Activated CD8-positive, alpha-beta memory T cell treated with anti-CD3 and anti-CD28 coated beads for 48 hours (primary cell): ENCODE measurements around the gene GGN.
"Not testable (repeated sequence)": the region's sequence is repeated elsewhere in the genome, so short reads cannot be mapped to it uniquely, and the experiment has no call there.

Experiments used
- DNase-seq, 3 experiments: peaks; one replicate each; pipeline ENCODE4 v3.0.0-alpha.2; 2020; ENCODE audit warnings: low read depth in 2 of 3, low spot score in 2 of 3

GGN gene, protein sequence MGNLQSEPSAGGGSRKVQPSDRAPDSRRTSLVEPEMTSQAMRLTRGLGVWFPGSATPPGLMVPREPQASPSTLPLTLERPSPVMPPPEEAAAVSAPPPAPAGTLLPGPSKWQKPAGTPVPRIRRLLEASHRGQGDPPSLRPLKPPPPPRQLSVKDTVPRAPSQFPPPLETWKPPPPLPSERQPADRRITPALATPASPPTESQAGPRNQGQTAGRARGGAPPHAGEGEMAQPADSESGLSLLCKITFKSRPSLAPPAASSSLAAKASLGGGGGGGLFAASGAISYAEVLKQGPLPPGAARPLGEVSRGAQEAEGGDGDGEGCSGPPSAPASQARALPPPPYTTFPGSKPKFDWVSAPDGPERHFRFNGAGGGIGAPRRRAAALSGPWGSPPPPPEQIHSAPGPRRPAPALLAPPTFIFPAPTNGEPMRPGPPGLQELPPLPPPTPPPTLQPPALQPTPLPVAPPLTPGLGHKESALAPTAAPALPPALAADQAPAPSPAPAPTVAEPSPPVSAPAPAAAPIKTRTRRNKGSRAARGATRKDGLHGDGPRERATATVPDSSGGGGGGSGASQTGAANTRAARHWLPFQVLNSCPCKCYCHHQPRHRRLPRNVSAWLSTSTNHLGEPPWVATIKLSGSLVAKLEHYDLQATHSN

DNA sequence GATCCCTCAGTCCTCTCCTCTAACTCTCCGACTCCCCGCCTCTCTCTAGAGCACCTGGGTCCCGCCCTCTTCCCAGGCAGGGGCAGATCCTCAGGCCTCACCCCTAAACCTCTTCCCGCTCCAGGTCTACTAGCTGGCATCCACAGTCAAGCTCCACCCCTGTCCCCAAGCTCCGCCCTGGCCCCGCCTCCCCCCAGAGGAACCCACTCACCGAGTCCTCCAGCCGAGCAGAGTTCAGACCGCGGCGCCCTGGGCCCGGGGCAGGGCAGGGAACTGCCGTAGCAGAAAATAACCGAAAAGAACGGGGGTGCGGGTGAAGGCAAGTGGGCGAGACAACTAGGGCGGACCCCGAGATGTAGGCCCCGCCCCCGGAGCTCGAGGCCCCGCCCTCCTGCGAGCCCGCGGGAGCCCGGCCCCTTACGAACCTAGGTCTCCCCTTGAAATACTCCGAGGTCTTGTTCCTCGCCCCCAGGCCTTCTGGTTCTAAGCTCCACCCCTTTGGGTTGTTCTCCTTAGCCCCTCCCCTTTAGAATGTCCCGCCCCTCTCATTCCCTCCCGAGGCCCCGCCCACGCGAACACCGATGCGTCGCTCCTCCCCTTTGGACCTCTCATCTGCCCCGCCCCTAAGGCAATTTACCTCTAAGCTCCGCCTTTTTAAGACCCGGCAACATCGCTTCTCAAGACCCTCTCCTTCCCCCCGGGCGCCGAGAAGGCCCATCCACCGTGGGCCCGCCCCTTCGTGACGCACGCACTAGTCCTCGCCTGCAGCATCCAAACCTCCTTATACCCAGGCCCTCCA lies at the start of gene GGN:
Gene GGN (minus strand): TSS at position 485 of the 799 bp plus-strand sequence. CDS start 773 bp downstream, outside the sequence.
- DNase-seq: peak; percentile 42 to 84 (median 58)

DNA sequence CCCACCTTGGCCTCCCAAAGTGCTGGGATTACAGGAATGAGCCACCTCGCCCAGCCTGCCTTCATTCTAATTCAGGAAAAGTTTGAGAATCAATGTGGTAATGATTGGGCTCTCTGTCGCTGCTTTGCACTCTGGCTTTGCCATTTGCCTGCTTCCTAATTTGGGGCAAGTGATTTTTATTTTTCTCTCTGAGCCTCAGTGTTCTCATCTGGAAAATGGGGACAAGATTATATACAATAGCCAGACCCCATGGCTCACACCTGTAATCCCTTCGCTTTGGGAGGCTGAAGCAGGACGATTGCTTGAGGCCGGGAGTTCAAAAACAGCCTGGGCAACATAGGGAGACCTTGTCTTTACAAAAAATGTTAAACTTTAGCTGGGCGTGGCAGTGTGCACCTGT lies 49.5 kb upstream of the GGN start:
- no peak for DNase-seq

DNA sequence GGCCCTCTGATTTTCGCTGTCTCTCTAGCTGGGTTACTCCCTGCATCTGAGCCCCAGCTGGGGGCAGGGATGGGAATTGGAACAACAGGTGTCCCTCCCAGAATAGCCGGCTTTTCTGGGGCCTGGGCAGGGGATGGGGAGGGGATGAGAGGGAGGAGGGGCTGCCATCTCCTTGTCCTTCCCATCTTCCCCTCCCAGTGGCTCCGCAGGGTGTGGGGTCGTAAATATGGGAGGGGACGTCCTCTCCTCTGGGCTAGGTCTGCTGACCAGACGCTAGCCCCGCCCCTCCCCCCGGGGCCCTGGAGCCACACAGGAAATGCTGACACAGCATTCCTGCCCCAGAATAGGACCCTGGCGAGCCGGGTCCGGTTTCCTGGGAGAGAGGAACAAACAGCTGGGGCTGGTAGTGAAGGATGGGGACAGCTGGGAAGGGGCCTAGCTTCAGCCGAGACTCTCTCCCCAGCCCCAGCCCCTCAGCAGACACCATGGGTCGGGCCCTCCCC lies 46.8 kb upstream of the GGN start:
- DNase-seq: no peak

DNA sequence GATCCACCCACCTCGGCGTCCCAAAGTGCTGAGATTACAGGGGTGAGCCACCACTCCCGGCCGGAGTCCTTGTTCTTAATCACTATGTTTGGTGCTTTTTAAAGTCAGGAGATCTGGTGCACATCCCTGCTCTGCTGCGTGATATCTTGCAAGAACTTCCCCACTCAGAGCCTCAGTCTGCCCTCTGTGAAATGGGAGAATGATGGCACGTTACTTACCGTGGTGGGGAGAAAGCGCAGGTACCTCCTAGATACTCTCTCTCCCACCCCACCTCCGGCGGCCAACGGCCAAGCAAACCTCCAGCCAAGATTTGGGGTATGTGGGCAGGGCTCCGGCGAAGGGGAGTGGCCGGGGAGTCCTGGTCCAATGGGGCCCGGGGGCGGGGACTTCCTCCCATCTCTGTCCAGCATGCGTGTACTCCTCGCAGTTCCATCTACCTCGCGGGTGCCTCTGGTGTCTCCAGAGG lies 45.5 kb upstream of the GGN start, which contains the start of gene RYR1:
Gene RYR1 (plus strand): TSS at position 424 of the 466 bp plus-strand sequence. CDS start 139 bp downstream, outside the sequence.
- peak in 1 of 3 experiments; percentile 33 for DNase-seq

DNA sequence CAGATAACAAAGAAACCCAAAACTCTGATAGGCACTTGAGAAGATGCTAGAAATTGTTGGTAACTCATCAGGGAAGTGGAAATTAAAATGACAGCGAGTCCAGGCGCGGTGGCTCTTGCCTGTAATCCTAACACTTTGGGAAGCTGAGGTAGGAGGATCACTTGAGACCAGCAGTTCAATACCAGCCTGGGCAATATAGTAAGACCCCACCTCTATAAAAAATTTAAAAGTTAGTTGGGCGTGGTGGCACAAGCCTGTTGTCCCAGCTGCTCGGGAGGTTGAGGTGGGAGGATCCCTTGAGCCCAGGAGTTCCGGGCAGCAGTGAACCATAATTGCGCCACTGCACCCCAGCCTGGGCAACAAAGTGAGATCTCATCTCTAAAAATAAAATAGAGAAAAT lies 43.1 kb upstream of the GGN start:
- no peak for DNase-seq

DNA sequence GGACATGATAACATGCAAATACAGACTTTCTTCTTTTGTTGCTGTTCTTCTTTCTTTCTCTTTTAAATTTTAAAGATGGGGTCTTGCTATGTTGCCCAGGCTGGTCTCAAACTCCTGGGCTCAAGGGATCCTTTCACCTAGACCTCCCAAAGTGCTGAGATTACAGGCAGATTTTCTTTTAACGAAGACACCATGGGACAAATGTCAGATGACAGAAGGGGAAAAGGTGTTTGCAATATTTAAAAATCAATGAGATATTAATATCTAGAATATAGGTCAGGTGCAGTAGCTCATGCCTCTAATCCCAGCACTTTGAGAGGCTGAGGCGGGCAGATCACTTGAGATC lies 42.0 kb upstream of the GGN start:
- DNase-seq: no peak

DNA sequence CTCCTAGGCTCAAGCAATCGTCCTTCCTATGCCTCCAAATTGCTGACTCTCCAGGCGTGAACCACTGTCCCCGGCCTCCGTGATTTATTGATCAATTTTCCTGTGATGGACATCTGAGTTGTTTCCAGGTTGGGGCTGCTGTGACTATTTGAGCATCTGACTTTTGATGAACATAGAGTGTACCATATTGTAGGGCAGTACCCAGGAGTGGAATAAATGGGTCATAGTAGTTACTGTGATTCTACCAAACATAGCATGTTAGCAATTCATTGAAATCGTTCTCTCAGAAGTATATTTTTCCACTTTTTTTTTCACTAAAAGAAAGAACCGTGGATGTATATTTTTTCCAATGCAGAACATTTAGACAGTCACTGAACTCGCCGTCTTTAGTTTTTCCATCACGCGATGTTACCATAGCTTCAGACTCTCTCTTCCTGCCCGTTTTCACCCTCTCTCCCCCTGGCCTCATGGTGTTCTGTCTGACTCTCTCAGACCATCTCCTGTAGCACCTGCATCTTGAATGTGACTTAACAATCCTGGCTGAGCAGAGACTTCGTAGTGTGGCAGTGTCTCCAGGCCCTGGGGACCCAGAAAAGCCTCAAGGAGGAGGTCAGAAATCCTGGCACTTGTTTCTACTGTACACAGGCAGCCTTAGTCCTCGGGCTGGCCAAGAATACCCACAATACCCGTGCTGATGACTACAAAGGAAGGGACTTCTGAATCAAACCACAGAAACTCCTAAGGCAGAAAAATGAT lies 41.4 kb upstream of the GGN start:
- DNase-seq: no peak

DNA sequence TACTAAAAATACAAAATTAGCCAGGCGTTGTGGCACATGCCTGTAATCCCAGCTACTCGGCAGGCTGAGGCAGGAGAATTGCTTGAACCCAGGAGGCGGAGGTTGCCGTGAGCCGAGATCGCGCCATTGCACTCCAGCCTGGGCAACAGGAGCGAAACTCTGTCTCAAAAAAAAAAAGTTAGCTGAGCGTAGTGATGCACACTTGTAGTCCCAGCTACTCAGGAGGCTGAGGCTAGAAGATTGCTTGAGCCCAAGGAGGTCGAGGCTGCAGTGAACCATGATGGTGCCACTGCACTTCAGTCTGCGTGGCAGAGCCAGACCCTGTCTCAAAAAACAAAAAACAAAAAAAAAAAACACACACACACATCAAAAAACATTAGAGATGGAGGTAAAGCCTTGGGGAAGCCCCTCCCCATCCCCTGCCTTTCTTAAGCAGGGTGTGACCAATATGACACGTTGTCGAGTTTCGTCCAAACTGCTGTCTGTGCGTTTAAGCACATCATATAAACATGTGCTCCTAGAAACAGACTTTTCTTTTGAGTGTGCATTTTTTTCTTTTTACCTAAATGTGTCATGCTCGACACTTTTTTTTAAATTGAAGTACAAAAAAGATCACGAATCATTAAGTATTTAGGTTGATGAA lies 39.3 kb upstream of the GGN start:
- not testable (repeated sequence) for DNase-seq

DNA sequence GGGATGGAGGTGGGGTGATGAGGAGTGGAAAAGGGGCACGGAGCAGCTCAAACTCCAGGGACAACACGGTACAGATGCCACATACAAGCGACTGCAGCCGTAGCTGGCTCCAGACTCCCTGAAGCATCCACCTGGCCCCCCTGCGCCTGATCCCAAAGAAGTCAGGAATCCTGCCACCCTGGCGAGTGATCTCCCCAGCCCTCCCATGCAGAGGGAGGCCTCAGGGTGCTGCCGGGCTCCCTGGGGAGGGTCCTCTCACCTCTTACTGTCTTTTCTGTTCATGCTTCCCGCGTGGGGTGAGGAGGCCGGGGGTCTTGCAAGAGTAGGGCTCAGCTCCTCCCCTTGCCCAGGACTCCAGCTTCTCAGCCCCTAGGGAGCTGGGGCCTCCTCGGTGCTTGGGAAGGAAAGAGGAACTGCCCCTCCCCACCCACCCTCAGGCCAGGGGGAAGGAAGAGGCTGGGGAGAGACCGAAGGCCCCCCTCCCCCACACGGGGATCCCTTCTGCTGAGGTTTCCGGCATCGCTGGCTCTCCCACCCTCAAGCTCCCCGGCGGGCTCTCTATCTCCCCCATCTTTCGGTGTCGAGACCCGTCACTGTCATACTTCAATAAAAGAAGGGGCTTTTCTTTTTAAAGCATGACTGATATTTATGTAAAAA lies 38.1 kb upstream of the GGN start, which contains the start of gene RASGRP4:
Gene RASGRP4 (minus strand): TSS at position 410 of the 657 bp plus-strand sequence. CDS start 128 bp downstream, at position 282.
- no peak for DNase-seq

DNA sequence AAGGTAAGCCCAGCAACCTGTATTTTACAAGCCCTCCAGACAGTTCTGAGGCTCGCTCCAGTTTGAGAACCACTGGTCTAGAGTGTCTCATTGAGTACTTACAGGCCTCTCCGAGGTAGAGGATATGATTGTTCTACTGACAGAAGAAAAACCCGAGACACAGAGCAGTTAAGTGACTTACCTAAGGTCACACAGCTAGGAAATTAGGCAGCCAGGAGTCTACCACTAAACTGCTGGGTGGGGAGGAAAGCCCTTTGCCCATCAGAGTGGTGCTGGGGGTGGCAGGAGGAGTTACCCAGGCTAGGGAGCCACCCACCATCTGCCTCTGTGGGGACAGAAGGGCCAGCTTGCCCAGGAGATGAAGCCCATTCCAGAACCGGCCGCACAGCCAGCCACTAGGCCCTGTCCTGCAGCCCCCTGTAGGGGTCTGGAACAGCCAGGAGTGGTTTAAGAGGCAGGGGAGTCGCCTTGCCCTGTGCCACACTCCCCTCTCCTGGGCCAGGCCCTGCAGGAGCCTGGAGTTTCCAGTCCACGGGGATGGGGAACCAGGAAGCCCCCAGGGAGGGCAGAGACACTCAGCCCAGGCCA lies 37.5 kb upstream of the GGN start:
- no peak for DNase-seq

DNA sequence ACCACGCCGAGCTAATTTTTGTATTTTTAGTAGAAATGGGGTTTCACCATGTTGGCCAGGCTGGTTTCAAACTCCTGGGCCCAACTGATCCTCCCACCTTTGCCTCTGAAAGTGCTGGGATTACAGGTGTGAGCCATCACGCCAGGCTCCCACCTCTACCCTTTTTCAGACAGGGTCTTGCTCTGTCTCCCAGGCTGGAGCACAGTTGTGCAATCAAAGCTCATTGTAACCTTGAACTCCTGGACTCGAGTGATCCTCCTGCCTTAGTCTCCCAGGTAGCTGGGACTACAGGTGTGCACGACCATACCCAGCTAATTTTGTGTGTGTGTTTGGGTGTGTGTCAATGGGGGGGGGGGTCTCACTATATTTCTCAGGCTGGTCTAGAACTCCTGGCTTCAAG lies 36.4 kb upstream of the GGN start:
- no peak for DNase-seq

DNA sequence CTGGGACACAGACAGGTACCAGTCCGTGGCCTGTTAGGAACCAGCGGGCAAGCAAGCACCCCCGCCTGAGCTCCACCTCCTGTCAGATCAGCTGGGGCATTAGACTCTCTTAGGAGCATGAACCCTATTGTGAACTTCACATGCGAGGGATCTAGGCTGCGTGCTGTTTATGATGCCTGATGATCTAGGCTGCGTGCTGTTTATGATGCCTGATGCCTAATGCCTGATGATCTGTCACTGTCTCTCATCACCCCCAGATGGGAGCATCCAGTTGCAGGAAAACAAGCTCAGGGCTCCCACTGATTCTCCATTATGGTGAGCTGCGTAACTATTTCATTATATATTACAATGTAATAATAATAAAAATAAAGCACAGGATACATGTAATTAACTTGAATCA lies 34.6 kb upstream of the GGN start:
- no peak for DNase-seq

DNA sequence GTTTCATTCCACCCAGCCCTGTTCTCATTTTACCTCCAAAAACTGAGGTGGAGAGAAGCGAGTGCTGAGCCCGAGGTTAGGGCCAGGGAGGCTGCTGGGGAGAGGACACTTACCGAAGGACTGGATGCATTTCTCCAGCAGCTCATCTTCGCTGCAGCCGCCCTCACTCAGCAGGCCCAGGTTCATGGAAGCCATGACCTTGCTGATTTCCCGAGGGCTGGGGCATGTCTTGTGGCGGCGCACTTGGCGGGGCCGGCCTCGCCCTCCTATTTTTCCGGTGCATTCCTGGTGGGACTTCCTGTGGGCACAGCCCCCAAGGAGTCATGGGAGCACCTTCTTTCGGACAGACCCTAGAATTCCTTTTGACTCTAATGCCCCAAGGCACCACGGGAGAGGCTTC lies 34.0 kb upstream of the GGN start:
- DNase-seq: no peak

DNA sequence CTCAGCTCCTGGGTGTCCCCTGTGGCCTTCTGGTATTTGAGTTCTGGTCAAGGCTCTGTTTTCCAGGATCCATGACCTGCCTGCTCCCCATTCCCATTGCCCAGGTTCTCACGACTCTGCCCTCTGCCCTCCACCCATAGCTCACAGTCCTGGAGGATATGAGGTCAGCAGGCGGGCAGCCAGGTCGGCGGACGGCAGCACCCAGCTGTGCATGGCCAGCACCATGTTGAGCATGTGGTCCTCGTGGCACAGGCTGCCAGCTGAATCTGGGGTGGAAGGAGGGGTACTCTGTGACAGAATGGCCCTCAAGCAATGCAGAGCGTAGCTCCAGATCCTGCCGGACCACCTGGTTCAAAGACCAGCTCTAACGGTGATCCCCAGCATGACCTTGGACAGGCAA lies 33.1 kb upstream of the GGN start:
- no peak for DNase-seq

DNA sequence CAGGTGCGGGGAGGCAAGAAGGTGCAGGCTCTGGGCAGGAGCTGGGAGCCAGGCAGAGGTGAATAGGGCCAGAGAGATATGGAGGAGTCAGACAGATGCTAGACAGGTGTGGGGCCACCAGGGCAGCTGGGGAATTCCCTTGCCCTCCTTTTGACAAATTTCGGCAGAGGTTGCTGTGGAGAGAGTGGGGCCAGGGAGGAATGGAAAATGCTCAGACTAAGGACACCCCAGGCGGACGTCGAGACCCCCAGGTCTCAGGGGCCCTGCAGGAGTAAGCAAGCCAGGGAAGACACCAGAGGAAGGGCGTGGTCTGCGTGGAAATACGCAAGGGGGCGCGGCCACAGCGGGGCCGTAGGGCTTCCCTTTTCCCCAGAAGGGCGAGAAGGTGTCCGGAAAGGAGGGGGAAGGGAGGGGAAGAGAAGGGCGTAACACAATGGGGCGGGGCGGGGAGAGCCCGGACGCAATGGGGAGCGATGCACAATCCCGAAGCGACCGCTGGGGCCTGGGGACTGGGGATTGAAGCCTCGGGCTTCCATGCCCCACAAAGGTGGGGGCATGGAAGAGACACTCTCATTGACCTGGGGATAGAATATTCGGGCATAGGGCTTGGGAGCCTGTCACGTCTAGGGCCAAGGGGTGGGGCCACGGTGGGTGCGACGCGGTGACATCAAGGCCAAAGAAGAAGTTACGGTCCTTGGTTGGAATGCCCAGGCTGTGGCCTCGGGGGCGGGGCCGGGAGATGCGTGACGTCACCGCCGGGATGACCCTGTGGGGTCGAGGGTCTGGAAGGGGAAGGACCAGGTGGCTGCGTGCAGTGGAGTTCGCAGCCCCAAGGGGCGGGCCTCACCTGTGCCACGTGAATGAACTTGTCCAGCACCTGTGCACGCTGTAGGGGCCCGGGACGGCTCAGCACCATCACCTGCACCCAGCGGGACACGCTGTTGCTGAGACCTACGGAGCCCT lies 30.0 kb upstream of the GGN start:
- no peak for DNase-seq

DNA sequence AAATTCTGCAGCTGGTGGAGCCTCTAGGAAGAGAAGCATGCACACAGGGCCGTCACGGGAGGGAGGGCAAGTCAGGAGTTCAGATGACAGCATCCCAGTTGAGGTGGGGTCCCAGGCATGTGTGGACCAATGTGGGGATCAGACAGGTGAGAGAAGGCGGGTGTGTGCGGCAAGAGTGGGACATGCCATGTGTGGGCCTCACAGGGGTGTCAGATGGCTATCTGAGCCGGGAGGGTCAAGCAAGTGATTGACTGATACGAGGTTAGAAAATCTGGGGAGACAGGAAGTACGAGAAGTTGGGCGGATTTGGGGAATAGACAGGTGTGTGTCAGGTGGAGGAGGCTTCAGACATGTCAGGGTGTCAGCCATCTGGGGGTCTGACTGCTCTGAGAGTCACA lies 29.3 kb upstream of the GGN start:
- DNase-seq: no peak

DNA sequence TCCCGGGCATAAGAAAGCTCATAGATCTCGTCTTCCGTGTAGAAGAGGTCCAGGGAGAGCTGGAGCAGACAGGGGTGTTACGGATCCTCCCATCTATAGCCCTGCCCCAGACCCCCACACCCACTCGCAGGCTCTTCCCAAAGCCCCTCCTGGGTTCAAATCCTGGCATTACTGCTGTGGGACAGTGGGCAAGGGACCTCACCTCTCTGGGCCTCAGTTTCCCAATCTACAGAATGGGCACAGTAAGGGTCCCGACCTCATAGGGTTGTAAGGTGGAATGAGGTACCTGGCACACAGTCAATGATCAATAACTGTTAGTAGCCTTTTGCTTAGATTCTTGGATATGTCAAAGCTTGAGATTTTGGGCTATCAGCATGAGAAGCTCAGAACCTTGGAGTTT lies 25.6 kb upstream of the GGN start:
- no peak for DNase-seq

DNA sequence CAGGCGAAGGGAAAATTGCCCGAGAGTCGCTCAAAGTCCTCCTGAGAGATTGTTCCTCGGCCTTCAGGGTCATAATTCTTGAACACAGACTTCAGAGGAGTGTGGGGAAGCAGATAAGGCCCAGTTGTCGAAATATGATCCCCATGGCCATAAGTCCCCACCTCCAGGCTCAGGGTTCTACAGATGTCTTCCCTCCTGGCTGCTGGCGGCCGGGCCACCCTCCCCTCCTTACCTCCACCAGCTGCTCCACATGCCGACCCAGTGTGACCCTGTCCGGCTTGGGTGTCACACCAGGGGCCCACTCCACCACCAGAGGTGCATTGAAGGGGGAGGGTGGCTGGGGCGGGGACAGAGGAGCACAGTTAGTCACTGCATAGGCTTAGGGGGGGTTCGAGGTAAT lies 25.1 kb upstream of the GGN start:
- DNase-seq: no peak
